ENCODE measurements around the gene PLXND1. TPM values are rescaled to one million over a fixed set of nuclear protein-coding genes. Genes with fewer than 3 reads are reported as not detected.

PLXND1 gene
- total RNA-seq, 2 experiments from 2014 or later, result 4.7 to 6.0 TPM

DNA sequence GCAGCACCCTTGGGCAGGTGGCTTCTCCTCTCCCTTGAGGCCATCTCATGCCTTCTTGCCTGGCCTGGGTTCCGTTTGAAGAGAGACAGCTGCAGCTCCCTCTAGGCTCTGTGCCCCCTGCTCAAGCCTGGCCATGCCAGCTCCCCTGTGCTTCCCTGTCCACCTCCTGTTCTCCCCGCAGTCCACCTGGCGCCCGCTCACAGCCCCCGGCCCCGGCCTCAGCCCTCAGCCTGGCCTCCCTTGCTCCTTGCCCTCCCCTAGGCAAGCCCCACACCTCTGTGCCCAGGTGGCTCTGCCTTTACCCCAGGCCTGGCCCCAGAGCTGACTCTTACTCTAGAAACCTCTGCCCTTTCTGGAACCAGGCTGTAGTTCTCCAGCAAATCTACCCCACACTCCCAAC is 91.9 kb downstream of the PLXND1 start:
- TF ChIP-seq EZH2phosphoT487 (IDR thresholded peaks at IDR 0.05; ENCODE audit: borderline replicate concordance, low read depth, low read length), result no peak
- TF ChIP-seq, protein P1, sequence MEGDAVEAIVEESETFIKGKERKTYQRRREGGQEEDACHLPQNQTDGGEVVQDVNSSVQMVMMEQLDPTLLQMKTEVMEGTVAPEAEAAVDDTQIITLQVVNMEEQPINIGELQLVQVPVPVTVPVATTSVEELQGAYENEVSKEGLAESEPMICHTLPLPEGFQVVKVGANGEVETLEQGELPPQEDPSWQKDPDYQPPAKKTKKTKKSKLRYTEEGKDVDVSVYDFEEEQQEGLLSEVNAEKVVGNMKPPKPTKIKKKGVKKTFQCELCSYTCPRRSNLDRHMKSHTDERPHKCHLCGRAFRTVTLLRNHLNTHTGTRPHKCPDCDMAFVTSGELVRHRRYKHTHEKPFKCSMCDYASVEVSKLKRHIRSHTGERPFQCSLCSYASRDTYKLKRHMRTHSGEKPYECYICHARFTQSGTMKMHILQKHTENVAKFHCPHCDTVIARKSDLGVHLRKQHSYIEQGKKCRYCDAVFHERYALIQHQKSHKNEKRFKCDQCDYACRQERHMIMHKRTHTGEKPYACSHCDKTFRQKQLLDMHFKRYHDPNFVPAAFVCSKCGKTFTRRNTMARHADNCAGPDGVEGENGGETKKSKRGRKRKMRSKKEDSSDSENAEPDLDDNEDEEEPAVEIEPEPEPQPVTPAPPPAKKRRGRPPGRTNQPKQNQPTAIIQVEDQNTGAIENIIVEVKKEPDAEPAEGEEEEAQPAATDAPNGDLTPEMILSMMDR (conservative IDR thresholded peaks at IDR 0.05; ENCODE audit: low read length), result no peak
- no peak overlapping the region for H3K4me3 ChIP-seq (ENCODE audit: low read depth, low read length, poor library complexity, severe bottlenecking)
- no TSS peak for BruUV-seq (replicated peaks)
- CTCF ChIA-PET (ENCODE audit: unreplicated experiment), result no interaction called here
- no peaks in the 10 kb centered on the region for H3K36me3 ChIP-seq (ENCODE audit: insufficient read depth, low read length)
- no peak overlapping the region for H3K4me2 ChIP-seq (ENCODE audit: low read length)
- H3K9me2 ChIP-seq (ENCODE audit: insufficient read depth, low read length), result no peaks in the 10 kb centered on the region
- no peak for DNase-seq (ENCODE audit: low spot score)
- POLR2A ChIA-PET, result no interaction called here
- intact Hi-C loops (cut with micrococcal nuclease; ENCODE audit: unreplicated experiment), result no loop called here
- no peak overlapping the region for H2AFZ ChIP-seq (ENCODE audit: low read length)
- no peak overlapping the region for H3K27ac ChIP-seq (ENCODE audit: low read depth, low read length, poor library complexity, severe bottlenecking)
- H3K4me1 ChIP-seq (ENCODE audit: insufficient read depth, low read length, poor library complexity, severe bottlenecking), result no peaks in the 10 kb centered on the region
- no peaks in the 10 kb centered on the region for H3K79me2 ChIP-seq (ENCODE audit: insufficient read depth, low read depth, low read length)
- H3K9me3 ChIP-seq (ENCODE audit: low read length), result no peaks in the 10 kb centered on the region
- H4K20me1 ChIP-seq (ENCODE audit: insufficient read depth, low read length), result no peaks in the 10 kb centered on the region

- Histone ChIP-seq H3K9me2 (ENCODE audit: insufficient read depth, low read length) (no peaks in the 10 kb centered on the region), H3K79me2 (ENCODE audit: insufficient read depth, low read depth, low read length) (no peaks in the 10 kb centered on the region), H3K4me3 (ENCODE audit: low read depth, low read length, poor library complexity, severe bottlenecking) (no peak overlapping the region), H3K27ac (ENCODE audit: low read depth, low read length, poor library complexity, severe bottlenecking) (no peak overlapping the region), H3K4me1 (ENCODE audit: insufficient read depth, low read length, poor library complexity, severe bottlenecking) (no peaks in the 10 kb centered on the region), H3K9me3 (ENCODE audit: low read length) (no peaks in the 10 kb centered on the region), H3K36me3 (ENCODE audit: insufficient read depth, low read length) (no peaks in the 10 kb centered on the region), H3K4me2 (ENCODE audit: low read length) (no peak overlapping the region), H2AFZ (ENCODE audit: low read length) (no peak overlapping the region), H4K20me1 (ENCODE audit: insufficient read depth, low read length) (no peaks in the 10 kb centered on the region)
- no peak for TF ChIP-seq EZH2phosphoT487 (IDR thresholded peaks at IDR 0.05; ENCODE audit: borderline replicate concordance, low read depth, low read length)
- TF ChIP-seq, protein P1 (conservative IDR thresholded peaks at IDR 0.05; ENCODE audit: low read length), result no peak
- no peak for DNase-seq (ENCODE audit: low spot score)
- ChIA-PET CTCF (ENCODE audit: unreplicated experiment) (no interaction called here), POLR2A (no interaction called here)
- intact Hi-C loops (cut with micrococcal nuclease; ENCODE audit: unreplicated experiment), result no loop called here
- no TSS peak for BruUV-seq (replicated peaks)
These were observed 92.4 kb downstream of the PLXND1 start for GRCh38 chr3:129514110-129514509.

DNA sequence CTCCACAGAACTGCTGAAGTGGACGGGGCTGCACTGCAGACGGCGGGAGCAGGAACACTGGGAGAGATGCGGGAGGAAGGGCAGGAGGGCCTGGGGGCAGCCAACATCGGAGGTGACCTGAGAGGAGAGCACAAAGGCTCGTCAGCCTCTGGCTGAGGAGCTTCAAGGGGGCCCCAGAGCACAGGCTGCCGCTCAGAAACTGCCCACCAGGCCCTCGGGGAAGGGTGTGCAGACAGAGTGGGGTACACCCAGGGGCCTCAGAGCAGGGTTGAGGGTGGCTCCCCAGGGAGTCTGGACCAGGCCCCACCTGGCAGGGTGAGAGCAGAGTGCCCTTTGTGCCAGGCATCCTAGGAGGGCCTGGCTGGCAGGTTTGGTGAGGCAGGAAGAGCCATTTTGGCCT is 92.8 kb downstream of the PLXND1 start:
- Histone ChIP-seq H2AFZ (ENCODE audit: low read length) (no peak overlapping the region), H3K36me3 (ENCODE audit: insufficient read depth, low read length) (no peaks in the 10 kb centered on the region), H3K4me1 (ENCODE audit: insufficient read depth, low read length, poor library complexity, severe bottlenecking) (no peaks in the 10 kb centered on the region), H3K9me3 (ENCODE audit: low read length) (no peaks in the 10 kb centered on the region), H3K4me3 (ENCODE audit: low read depth, low read length, poor library complexity, severe bottlenecking) (no peak overlapping the region), H4K20me1 (ENCODE audit: insufficient read depth, low read length) (no peaks in the 10 kb centered on the region), H3K9me2 (ENCODE audit: insufficient read depth, low read length) (no peaks in the 10 kb centered on the region), H3K27ac (ENCODE audit: low read depth, low read length, poor library complexity, severe bottlenecking) (no peak overlapping the region), H3K79me2 (ENCODE audit: insufficient read depth, low read depth, low read length) (no peaks in the 10 kb centered on the region), H3K4me2 (ENCODE audit: low read length) (no peak overlapping the region)
- ChIA-PET POLR2A (no interaction called here), CTCF (ENCODE audit: unreplicated experiment) (no interaction called here)
- TF ChIP-seq EZH2phosphoT487 (IDR thresholded peaks at IDR 0.05; ENCODE audit: borderline replicate concordance, low read depth, low read length), result no peak
- TF ChIP-seq, protein P1 (conservative IDR thresholded peaks at IDR 0.05; ENCODE audit: low read length), result no peak
- intact Hi-C loops (cut with micrococcal nuclease; ENCODE audit: unreplicated experiment), result no loop called here
- no TSS peak for BruUV-seq (replicated peaks)
- DNase-seq (ENCODE audit: low spot score), result no peak
